Measurements from ENCODE around the gene OAS3.

Gene OAS3

DNA sequence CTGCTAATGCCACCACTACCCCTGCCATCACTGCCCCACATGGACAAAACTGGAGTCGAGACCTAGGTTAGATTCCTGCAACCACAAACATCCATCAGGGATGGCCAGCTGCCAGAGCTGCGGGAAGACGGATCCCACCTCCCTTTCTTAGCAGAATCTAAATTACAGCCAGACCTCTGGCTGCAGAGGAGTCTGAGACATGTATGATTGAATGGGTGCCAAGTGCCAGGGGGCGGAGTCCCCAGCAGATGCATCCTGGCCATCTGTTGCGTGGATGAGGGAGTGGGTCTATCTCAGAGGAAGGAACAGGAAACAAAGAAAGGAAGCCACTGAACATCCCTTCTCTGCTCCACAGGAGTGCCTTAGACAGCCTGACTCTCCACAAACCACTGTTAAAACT lies 33.0 kb downstream of the OAS3 start:
- Histone ChIP-seq H3K36me3 (ENCODE audit: insufficient read depth, low read length) (peaks cover 40% of the 10 kb centered on the region), H3K27ac (ENCODE audit: low read depth, low read length) (no peak overlapping the region), H3K4me3 (ENCODE audit: low read depth, low read length) (no peak overlapping the region), H2AFZ (ENCODE audit: low read length, unreplicated experiment) (no peak overlapping the region), H3K4me1 (ENCODE audit: control insufficient read depth, insufficient read depth, low read length, unreplicated experiment) (no peaks in the 10 kb centered on the region), H3K27me3 (ENCODE audit: insufficient read depth, low read length) (no peaks in the 10 kb centered on the region), H3K79me2 (ENCODE audit: control insufficient read depth, insufficient read depth, low read length, unreplicated experiment) (no peaks in the 10 kb centered on the region)

DNA sequence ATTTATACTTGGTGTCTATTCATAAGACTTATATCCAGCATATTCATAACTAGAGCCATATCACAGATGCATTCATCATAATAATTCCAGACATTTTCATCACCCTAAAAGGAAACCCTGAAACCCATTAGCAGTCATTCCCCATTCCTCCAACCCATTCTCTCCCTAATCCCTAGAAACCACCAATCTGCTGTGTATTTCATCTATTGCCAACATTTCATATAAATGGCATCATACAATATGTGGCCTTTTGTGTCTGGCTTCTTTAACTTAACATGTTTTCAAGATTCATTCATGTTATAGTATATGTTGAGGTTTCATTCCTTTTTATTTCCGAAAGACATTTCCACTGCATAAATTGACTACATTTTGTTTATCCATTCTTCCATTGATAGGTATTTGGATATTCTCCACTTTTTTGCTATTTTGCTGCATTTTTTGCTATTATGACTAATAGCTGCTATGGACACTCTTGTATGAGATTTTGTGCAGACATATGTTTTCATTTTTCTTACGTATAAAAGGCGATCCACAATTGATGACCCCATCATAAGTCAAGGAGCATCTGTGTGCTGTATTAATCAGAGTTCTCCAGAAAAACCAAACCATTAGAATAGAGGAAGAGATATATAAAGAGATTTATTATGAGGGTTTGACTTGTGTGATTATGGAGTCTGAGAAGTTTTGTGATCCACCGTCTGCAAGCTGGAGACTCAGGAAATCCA lies 34.9 kb downstream of the OAS3 start:
- peaks cover 11% of the 10 kb centered on the region for H3K79me2 ChIP-seq (ENCODE audit: control insufficient read depth, insufficient read depth, low read length, unreplicated experiment)
- no peak overlapping the region for H3K4me3 ChIP-seq (ENCODE audit: low read depth, low read length)
- H3K27me3 ChIP-seq (ENCODE audit: insufficient read depth, low read length): no peaks in the 10 kb centered on the region
- no peak overlapping the region for H2AFZ ChIP-seq (ENCODE audit: low read length, unreplicated experiment)
- H3K27ac ChIP-seq (ENCODE audit: low read depth, low read length): no peak overlapping the region
- peaks cover 9% of the 10 kb centered on the region for H3K4me1 ChIP-seq (ENCODE audit: control insufficient read depth, insufficient read depth, low read length, unreplicated experiment)
- H3K36me3 ChIP-seq (ENCODE audit: insufficient read depth, low read length): peaks cover 25% of the 10 kb centered on the region

DNA sequence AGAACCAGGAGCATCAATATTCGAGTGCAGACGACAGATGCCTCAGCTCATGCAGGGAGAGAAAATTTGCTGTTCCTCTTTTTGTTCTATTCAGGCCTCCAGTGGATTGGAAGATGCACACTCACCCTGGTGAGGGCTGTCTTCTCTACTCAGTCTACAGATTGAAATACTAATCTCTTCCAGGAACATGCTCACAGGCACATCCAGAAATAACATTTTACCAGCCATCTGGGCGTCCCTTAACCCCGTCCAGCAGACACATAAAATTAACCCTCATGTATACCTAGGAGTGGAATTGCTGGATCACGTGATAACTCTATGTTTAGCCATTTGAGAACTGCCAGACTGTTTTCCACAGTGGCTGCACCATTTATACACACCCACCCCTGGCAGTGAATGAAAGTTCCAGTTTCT lies 35.6 kb downstream of the OAS3 start:
- Histone ChIP-seq H3K4me3 (ENCODE audit: low read depth, low read length) (no peak overlapping the region), H3K4me1 (ENCODE audit: control insufficient read depth, insufficient read depth, low read length, unreplicated experiment) (peaks cover 9% of the 10 kb centered on the region), H3K27ac (ENCODE audit: low read depth, low read length) (no peak overlapping the region)

DNA sequence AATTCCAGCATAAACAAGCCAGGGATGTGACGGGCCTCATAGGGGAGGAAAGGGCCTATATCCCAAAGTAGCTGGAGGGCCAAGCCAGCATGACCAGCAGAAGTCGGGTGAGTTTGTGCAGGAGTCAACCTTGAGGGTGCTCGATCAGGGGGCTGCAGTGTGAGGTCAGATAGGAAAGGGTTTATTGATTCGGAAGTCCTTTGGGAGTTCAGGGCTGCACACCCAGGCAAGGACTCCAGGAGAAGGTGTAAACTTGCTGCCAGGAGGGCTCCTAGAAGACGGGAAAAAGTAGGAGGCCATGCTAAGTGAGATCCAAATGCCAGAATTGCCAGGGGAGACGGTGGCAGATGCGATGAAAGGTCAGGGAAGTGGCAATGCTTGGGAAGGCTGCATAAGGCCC lies 36.6 kb downstream of the OAS3 start:
- no peak overlapping the region for H2AFZ ChIP-seq (ENCODE audit: low read length, unreplicated experiment)
- H3K4me3 ChIP-seq (ENCODE audit: low read depth, low read length): no peak overlapping the region
- peaks cover 11% of the 10 kb centered on the region for H3K36me3 ChIP-seq (ENCODE audit: insufficient read depth, low read length)
- H3K4me1 ChIP-seq (ENCODE audit: control insufficient read depth, insufficient read depth, low read length, unreplicated experiment): peaks cover 9% of the 10 kb centered on the region
- H3K79me2 ChIP-seq (ENCODE audit: control insufficient read depth, insufficient read depth, low read length, unreplicated experiment): peaks cover 27% of the 10 kb centered on the region
- no peak overlapping the region for H3K27ac ChIP-seq (ENCODE audit: low read depth, low read length)
- no peaks in the 10 kb centered on the region for H3K27me3 ChIP-seq (ENCODE audit: insufficient read depth, low read length)

More for the DNA sequence above, 35.6 kb downstream of the OAS3 start:
- H3K79me2 ChIP-seq (ENCODE audit: control insufficient read depth, insufficient read depth, low read length, unreplicated experiment): peaks cover 16% of the 10 kb centered on the region
- no peak overlapping the region for H2AFZ ChIP-seq (ENCODE audit: low read length, unreplicated experiment)
- H3K36me3 ChIP-seq (ENCODE audit: insufficient read depth, low read length): peaks cover 20% of the 10 kb centered on the region
- H3K27me3 ChIP-seq (ENCODE audit: insufficient read depth, low read length): no peaks in the 10 kb centered on the region

DNA sequence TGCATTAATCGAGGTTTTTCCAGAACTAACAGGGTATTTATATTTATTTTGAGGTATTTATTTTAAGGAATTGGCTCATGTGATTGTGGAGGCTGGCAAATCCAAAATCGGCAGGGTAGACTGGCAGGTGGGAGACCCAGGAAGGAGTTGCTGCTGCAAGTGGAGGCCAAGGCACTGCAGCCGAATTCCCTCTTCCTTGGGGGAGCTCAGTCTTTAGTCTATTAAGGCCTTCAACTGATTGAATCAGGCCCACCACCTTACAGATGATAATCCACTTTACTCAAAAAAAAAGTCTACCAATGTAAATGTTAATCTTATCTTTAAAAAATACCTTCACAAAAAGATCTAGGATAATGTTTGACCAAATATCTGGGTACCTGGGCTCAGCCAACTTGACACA lies 38.9 kb downstream of the OAS3 start:
- H3K27ac ChIP-seq (ENCODE audit: low read depth, low read length): peak overlapping the region; percentile 93
- no peak overlapping the region for H3K4me3 ChIP-seq (ENCODE audit: low read depth, low read length)
- no peak overlapping the region for H2AFZ ChIP-seq (ENCODE audit: low read length, unreplicated experiment)
- H3K27me3 ChIP-seq (ENCODE audit: insufficient read depth, low read length): no peaks in the 10 kb centered on the region
- H3K79me2 ChIP-seq (ENCODE audit: control insufficient read depth, insufficient read depth, low read length, unreplicated experiment): peaks cover 49% of the 10 kb centered on the region
- H3K4me1 ChIP-seq (ENCODE audit: control insufficient read depth, insufficient read depth, low read length, unreplicated experiment): peaks cover 9% of the 10 kb centered on the region
- peaks cover 18% of the 10 kb centered on the region for H3K36me3 ChIP-seq (ENCODE audit: insufficient read depth, low read length)

DNA sequence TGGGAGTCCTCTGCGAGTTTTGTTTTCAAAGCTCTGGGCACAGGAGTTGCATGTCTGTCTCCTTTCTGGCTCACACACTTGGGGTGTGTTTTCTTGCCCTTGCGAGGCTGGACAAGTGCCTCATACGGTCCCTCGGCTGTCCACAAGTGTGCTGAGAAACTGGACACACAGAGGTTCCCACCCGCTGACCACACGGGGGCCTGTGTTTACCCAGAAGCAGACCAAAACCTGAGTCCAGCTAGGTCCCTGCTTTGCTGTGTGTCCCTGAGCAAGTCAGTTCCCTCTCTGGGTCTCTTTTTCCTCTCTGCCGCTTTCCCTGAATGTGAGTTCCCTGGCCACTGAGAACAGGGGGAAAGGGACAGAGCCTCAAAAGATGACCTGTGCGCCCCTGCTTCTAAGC lies 39.4 kb downstream of the OAS3 start:
- Histone ChIP-seq H3K27me3 (ENCODE audit: insufficient read depth, low read length) (no peaks in the 10 kb centered on the region), H3K36me3 (ENCODE audit: insufficient read depth, low read length) (peaks cover 23% of the 10 kb centered on the region), H3K4me3 (ENCODE audit: low read depth, low read length) (peak overlapping the region; percentile 88), H3K4me1 (ENCODE audit: control insufficient read depth, insufficient read depth, low read length, unreplicated experiment) (peaks cover 9% of the 10 kb centered on the region), H3K79me2 (ENCODE audit: control insufficient read depth, insufficient read depth, low read length, unreplicated experiment) (peaks cover 54% of the 10 kb centered on the region), H3K27ac (ENCODE audit: low read depth, low read length) (peak overlapping the region; percentile 93), H2AFZ (ENCODE audit: low read length, unreplicated experiment) (no peak overlapping the region)

DNA sequence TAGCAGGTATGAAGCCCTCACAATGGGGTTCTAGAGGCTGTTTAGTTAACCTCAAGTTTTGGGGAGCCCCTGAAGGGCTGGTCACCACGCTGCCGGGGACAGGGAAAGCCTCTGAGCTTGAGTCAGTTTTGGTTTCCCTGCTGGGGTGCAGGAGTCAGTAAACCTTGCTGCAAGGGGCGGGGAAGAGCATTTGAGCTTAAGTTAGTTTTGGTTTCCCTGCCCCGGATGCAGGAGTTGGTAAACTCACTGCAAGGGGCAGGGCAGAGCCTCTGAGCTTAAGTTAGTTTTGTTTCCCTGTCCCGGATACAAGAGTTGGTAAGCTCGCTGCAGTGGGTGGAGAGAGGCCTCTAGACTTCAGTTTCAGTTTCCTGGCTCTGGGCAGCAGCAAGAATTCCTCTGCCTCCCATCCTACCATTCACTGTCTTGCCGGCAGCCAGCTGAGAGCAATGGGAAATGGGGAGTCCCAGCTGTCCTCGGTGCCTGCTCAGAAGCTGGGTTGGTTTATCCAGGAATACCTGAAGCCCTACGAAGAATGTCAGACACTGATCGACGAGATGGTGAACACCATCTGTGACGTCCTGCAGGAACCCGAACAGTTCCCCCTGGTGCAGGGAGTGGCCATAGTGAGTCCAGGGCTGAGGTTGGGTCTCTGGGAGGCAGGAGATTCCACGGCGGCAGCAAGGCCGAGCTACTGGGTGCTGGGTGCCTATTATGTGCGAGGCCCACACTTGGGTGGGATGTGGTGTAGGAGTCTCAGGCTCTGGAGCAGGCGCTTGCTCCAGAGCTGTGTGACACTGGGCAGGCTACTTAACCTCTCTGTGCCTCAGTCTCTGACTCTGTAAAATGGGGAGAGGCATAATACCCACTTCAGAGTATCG lies 40.1 kb downstream of the OAS3 start, which contains the start of gene OAS2:
Gene OAS2, plus strand, starts transcription at position 357 of the 878 bp plus-strand sequence. Its CDS starts 90 bp downstream, at position 447.
- Histone ChIP-seq H3K4me3 (ENCODE audit: low read depth, low read length) (peak within 1 kb of the TSS; percentile 88), H3K4me1 (ENCODE audit: control insufficient read depth, insufficient read depth, low read length, unreplicated experiment) (peaks cover 9% of the 10 kb centered on the region), H3K27ac (ENCODE audit: low read depth, low read length) (peak within 1 kb of the TSS; percentile 93), H2AFZ (ENCODE audit: low read length, unreplicated experiment) (peak within 1 kb of the TSS; percentile 9), H3K36me3 (ENCODE audit: insufficient read depth, low read length) (peaks cover 30% of the 10 kb centered on the region), H3K79me2 (ENCODE audit: control insufficient read depth, insufficient read depth, low read length, unreplicated experiment) (peaks cover 62% of the 10 kb centered on the region), H3K27me3 (ENCODE audit: insufficient read depth, low read length) (no peaks in the 10 kb centered on the region)

DNA sequence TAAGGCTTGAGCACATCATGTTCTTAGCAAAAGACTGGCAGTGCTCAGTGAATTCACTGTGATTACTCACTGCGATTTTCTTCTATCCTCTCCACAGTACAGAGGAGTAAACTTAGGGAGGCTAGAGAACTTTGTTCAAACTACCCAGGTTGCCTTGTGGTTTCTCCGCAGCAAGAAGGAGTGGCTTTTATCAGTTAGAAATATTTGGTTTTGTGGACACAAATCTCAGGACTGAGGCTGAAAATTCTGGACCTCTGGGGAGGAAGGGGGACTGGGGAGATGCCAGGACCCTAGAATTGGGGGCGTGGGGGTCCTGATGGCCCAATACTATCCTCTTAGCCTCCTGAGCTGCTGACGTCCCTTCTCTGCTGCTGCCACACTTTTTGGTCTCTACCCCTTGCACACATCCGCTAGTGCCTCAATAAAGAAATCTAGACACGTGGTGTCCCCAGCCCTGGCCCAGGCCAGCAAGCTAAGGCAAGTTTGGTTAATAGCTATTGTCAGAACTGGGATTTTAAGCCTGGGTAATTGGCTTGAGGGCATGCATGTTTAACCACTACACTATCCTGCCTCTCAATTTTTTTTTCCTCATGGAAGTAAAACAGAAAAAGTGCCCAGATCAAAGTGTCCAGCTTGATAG lies 40.9 kb downstream of the OAS3 start:
- Histone ChIP-seq H3K27me3 (ENCODE audit: insufficient read depth, low read length) (no peaks in the 10 kb centered on the region), H3K4me3 (ENCODE audit: low read depth, low read length) (peak overlapping the region; percentile 88), H3K79me2 (ENCODE audit: control insufficient read depth, insufficient read depth, low read length, unreplicated experiment) (peaks cover 69% of the 10 kb centered on the region), H3K27ac (ENCODE audit: low read depth, low read length) (peak overlapping the region; percentile 93), H2AFZ (ENCODE audit: low read length, unreplicated experiment) (no peak overlapping the region), H3K4me1 (ENCODE audit: control insufficient read depth, insufficient read depth, low read length, unreplicated experiment) (peaks cover 9% of the 10 kb centered on the region), H3K36me3 (ENCODE audit: insufficient read depth, low read length) (peaks cover 37% of the 10 kb centered on the region)

DNA sequence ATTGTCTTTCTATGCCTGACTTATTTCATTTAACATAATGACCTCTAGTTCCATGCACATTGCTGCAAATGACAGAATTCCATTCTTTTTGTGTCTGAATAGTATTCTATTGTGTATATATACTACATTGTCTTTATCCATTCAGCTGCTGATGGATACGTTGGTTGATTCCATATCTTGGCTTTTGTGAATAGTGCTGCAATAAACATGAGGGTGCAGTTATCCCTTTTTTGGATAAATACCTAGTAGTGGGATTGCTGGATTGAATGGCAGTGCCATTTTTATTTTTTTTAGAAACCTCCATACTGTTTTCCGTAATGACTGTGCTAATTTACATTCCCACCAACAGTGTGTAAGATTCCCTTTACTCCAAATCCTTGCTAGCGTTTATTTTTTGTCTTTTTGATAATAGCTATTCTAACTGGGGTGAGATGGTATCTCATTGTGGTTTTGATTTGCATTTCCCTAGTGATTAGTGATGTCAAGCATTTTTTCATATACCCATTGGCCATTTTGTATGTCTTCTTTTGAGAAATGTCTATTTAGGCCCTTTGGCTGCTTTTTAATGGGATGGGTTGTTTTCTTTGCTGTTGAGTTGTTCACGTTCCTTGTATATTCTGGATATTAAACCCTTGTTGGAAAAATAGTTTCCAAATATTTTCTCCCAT lies 42.4 kb downstream of the OAS3 start:
- no peaks in the 10 kb centered on the region for H3K27me3 ChIP-seq (ENCODE audit: insufficient read depth, low read length)
- H3K27ac ChIP-seq (ENCODE audit: low read depth, low read length): peak overlapping the region; percentile 4; the same call in 1 of the 2 replicates
- H3K4me3 ChIP-seq (ENCODE audit: low read depth, low read length): peak overlapping the region; percentile 88
- no peak overlapping the region for H2AFZ ChIP-seq (ENCODE audit: low read length, unreplicated experiment)
- peaks cover 84% of the 10 kb centered on the region for H3K79me2 ChIP-seq (ENCODE audit: control insufficient read depth, insufficient read depth, low read length, unreplicated experiment)
- peaks cover 14% of the 10 kb centered on the region for H3K4me1 ChIP-seq (ENCODE audit: control insufficient read depth, insufficient read depth, low read length, unreplicated experiment)
- H3K36me3 ChIP-seq (ENCODE audit: insufficient read depth, low read length): peaks cover 51% of the 10 kb centered on the region

DNA sequence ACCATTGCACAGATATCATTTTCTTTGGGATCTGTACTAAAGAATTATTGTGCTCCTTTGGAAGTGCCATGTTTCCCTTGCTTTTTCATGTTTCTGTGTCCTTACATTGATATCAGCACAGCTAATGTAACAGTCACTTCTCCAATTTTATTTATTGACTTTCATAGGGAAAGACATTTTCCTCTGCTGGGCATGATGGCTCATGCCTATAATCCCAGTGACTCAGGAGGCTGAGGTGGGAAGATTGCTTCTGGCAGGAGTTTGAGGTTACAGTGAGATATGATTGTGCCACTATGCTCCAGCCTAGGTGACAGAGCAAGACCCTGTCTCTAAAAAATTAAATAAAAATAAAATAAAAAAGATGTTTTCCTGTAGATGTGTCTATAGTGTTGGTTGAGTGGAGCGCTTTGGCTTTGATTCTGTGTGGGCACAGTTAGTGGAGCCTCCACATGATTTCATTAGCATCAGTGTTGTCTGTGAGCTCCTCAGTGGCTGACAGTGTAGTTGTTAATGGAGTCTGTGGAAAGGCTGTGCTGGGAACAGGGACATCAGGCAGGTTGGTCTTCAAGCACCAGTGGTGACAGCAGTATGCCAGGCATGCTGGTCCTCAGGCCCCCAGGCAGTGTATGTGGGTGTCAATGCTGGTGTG lies 47.5 kb downstream of the OAS3 start:
- H3K27me3 ChIP-seq (ENCODE audit: insufficient read depth, low read length): no peaks in the 10 kb centered on the region
- H3K27ac ChIP-seq (ENCODE audit: low read depth, low read length): no peak overlapping the region
- no peak overlapping the region for H3K4me3 ChIP-seq (ENCODE audit: low read depth, low read length)
- peaks cover 5% of the 10 kb centered on the region for H3K4me1 ChIP-seq (ENCODE audit: control insufficient read depth, insufficient read depth, low read length, unreplicated experiment)
- peaks cover 85% of the 10 kb centered on the region for H3K36me3 ChIP-seq (ENCODE audit: insufficient read depth, low read length)
- peaks cover 87% of the 10 kb centered on the region for H3K79me2 ChIP-seq (ENCODE audit: control insufficient read depth, insufficient read depth, low read length, unreplicated experiment)
- no peak overlapping the region for H2AFZ ChIP-seq (ENCODE audit: low read length, unreplicated experiment)
